Lung (tissue), 12 donors: ENCODE results near the gene ZNF579. TPM values are rescaled to one million over a fixed set of nuclear protein-coding genes. Genes with fewer than 3 reads are reported as not detected.

ENCODE experiments used
- ATAC-seq: fragments of 200-7000 bp; cut with Tn5 transposase; one replicate; pipeline ENCODE4 v1.9.1; 2020; ENCODE audit warnings: moderate number of reproducible peaks; ENCODE audit not compliant: insufficient read depth, low FRiP score
- DNase-seq, 3 donors: peaks; one replicate each; pipeline ENCODE4 v3.0.0-alpha.2; 2013 to 2017
- H3K27ac ChIP-seq, 2 donors: one replicate each; pipeline ENCODE4 v1.5.1; 2013; ENCODE audit warnings: mild to moderate bottlenecking in 2 of 2, moderate library complexity in 2 of 2, control low read depth in 1 of 2, inconsistent platforms in 1 of 2, low read depth in 1 of 2, low read length in 1 of 2
- H3K27me3 ChIP-seq, 3 donors: one replicate each; pipeline ENCODE4 v1.5.1; 2013; ENCODE audit warnings: low read length in 2 of 3; ENCODE audit not compliant: control insufficient read depth in 3 of 3, insufficient read depth in 3 of 3
- H3K36me3 ChIP-seq, 4 donors: one replicate each; pipeline ENCODE4 v1.5.1; 2013; ENCODE audit warnings: low read length in 4 of 4, mild to moderate bottlenecking in 1 of 4, moderate library complexity in 1 of 4; ENCODE audit not compliant: control insufficient read depth in 4 of 4, insufficient read depth in 4 of 4
- H3K4me1 ChIP-seq, 5 donors: one replicate each; pipeline ENCODE4 v1.5.1; 2013; ENCODE audit warnings: low read length in 5 of 5, mild to moderate bottlenecking in 2 of 5, moderate library complexity in 1 of 5; ENCODE audit not compliant: control insufficient read depth in 5 of 5, insufficient read depth in 5 of 5
- H3K4me3 ChIP-seq: one replicate; pipeline ENCODE4 v1.5.1; 2013; ENCODE audit warnings: mild to moderate bottlenecking, control low read depth, moderate library complexity
- H3K9ac ChIP-seq, 2 donors: one replicate each; pipeline ENCODE4 v1.5.1; 2013; ENCODE audit warnings: low read length in 2 of 2, control low read depth in 1 of 2; ENCODE audit not compliant: insufficient read depth in 1 of 2
- H3K9me3 ChIP-seq, 4 donors: one replicate each; pipeline ENCODE4 v1.5.1; 2013; ENCODE audit warnings: low read length in 3 of 4, mild to moderate bottlenecking in 1 of 4, moderate library complexity in 1 of 4; ENCODE audit not compliant: control insufficient read depth in 4 of 4, insufficient read depth in 3 of 4
- CTCF ChIP-seq: IDR thresholded peaks from 2 replicates; pipeline ENCODE4 v1.5.1; 2012; ENCODE audit warnings: mild to moderate bottlenecking; ENCODE audit errors: control extremely low read depth, extremely low read depth
- WGBS, 2 donors: extraction: QIAGEN DNeasy Blood & Tissue Kit; methylation state at CpG; one replicate each; pipeline ENCODE4 v1.1.7; 2013; 5-methylcytosine and 5-hydroxymethylcytosine counted together
- polyA plus RNA-seq, 2 donors: library from polyadenylated mRNA; stranded (reverse); fragments of 200-250 nt; gene quantifications; one replicate each; pipeline ENCODE4 v1.2.1, GENCODE V29; 2013
- total RNA-seq, 2 donors: library from RNA; depleted of rRNA in 1 of 2; stranded (reverse); fragments of >200 nt in 1 of 2; gene quantifications; one replicate each; pipeline ENCODE4 v1.2.1, GENCODE V29; 2014 to 2021
- donor health status: control.
- donor health status: control.
- donor health status: Bipolar disorder and iron deficiency.
- donor health status: healthy.
- donor health status: DM: yes; HTN: yes; CAD: no.

Gene ZNF579
- total and polyA plus RNA-seq, 4 donors: 4.3 to 20.8 (median 10.1) TPM

DNA sequence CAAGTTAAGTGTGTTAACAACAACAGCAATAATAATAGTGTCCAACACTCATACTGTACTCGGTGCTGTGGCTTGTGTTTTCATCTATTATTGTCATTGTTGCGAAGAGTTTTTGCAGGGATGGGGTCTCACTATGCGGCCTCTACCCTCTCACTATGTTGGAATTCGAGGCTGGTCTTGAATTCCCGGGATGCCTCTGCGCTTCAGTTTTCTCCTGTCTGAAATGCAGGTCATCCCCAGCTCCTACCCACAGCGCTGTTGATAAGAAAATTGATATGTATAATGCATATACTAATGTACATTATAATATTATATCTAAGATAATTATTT is 30.4 kb downstream of the ZNF579 start:
- H3K27me3 ChIP-seq: peaks cover 0 to 23% (median 9%) of the 10 kb centered on the region in 3 donors
- DNase-seq (no peak), ATAC-seq (no peak)
- H3K4me3 ChIP-seq: no peak overlapping the region
- no peaks in the 10 kb centered on the region for H3K36me3 ChIP-seq
- H3K27ac ChIP-seq: no peak overlapping the region
- no peaks in the 10 kb centered on the region for H3K9me3 ChIP-seq
- no peak for TF ChIP-seq CTCF
- WGBS, 2 donors: 67 to 76% methylated on average over 7 of the region's 7 CpGs
- peaks cover 0 to 19% (median 4%) of the 10 kb centered on the region in 5 donors for H3K4me1 ChIP-seq
- H3K9ac ChIP-seq: no peak overlapping the region

- H3K36me3 ChIP-seq: no peaks in the 10 kb centered on the region
- 37 to 74% methylated on average over 32 to 36 of the region's 36 CpGs for WGBS, 2 donors
- H3K9ac ChIP-seq: no peak overlapping the region
- DNase-seq (no peak), ATAC-seq (no peak)
- peaks cover 0 to 23% (median 4%) of the 10 kb centered on the region in 5 donors for H3K4me1 ChIP-seq
- H3K4me3 ChIP-seq: no peak overlapping the region
- H3K9me3 ChIP-seq: no peaks in the 10 kb centered on the region
- peak overlapping the region; percentile 9 to 58 for H3K27ac ChIP-seq
- TF ChIP-seq CTCF: no peak
- peaks cover 0 to 23% (median 9%) of the 10 kb centered on the region in 3 donors for H3K27me3 ChIP-seq
These were observed 30.9 kb downstream of the ZNF579 start for GRCh38 chr19:55549500-55550320.

- H3K4me1 ChIP-seq: peaks cover 0 to 23% (median 4%) of the 10 kb centered on the region in 5 donors
- H3K9me3 ChIP-seq: no peaks in the 10 kb centered on the region
- no peaks in the 10 kb centered on the region for H3K36me3 ChIP-seq
- H3K27me3 ChIP-seq: peaks cover 0 to 20% (median 9%) of the 10 kb centered on the region in 3 donors
- WGBS, 2 donors: 16 to 27% methylated on average over 17 of the region's 17 CpGs
- H3K4me3 ChIP-seq: no peak overlapping the region
- no peak for TF ChIP-seq CTCF
- H3K27ac ChIP-seq: peak overlapping the region; percentile 55 to 65
- ATAC-seq (peak; percentile 60), DNase-seq (peak in 2 of 3 donors; percentile 26 to 51)
- no peak overlapping the region for H3K9ac ChIP-seq
These were observed 33.6 kb downstream of the ZNF579 start for GRCh38 chr19:55546822-55547614.
